Vagina (tissue), 2 donors: ENCODE results near the gene DSCAML1. TPM values are rescaled to one million over a fixed set of nuclear protein-coding genes. Genes with fewer than 3 reads are reported as not detected.

ENCODE experiments used
- DNase-seq, 2 donors: peaks; one replicate each; pipeline ENCODE4 v3.0.0-alpha.2; 2017; ENCODE audit errors: extremely low spot score in 2 of 2
- H3K27ac ChIP-seq: fragments of 200-600 bp; sonication (generic); one replicate; pipeline ENCODE4 v1.5.1; 2019
- H3K27me3 ChIP-seq: fragments of 200-600 bp; sonication (generic); one replicate; pipeline ENCODE4 v1.5.1; 2019
- H3K36me3 ChIP-seq, 2 donors: fragments of 200-600 bp; sonication (generic); one replicate each; pipeline ENCODE4 v1.5.1; 2017 to 2019
- H3K4me1 ChIP-seq: fragments of 200-600 bp; sonication (generic); one replicate; pipeline ENCODE4 v1.5.1; 2019
- H3K4me3 ChIP-seq, 2 donors: fragments of 200-600 bp; sonication (generic); 1 replicate in 1 of 2; 2 replicates in 1 of 2; pipeline ENCODE4 v1.5.1; 2016 to 2019
- H3K9me3 ChIP-seq: fragments of 200-600 bp; sonication (generic); one replicate; pipeline ENCODE4 v1.5.1; 2019
- CTCF ChIP-seq, 3 experiments: fragments of 450-650 bp in 2 of 3; fragments of 200-600 bp in 1 of 3; sonication (generic) in 1 of 3; IDR thresholded peaks; one replicate each; pipeline ENCODE4 v1.5.1; 2017 to 2019; ENCODE audit warnings: antibody characterized with exemption in 3 of 3, mild to moderate bottlenecking in 2 of 3, moderate library complexity in 2 of 3
- POLR2A ChIP-seq, 2 donors: fragments of 450-650 bp; IDR thresholded peaks; one replicate each; pipeline ENCODE4 v1.6.1; 2017; ENCODE audit warnings: antibody characterized with exemption in 2 of 2, mild to moderate bottlenecking in 2 of 2, moderate library complexity in 2 of 2
- POLR2AphosphoS5 ChIP-seq, 2 donors: sonication (generic); formaldehyde crosslinking; IDR thresholded peaks; one replicate each; pipeline ENCODE4 v1.9.0; 2017; ENCODE audit warnings: antibody characterized with exemption in 2 of 2, mild to moderate bottlenecking in 2 of 2, low read depth in 1 of 2; ENCODE audit not compliant: insufficient read depth in 1 of 2
- intact Hi-C: fragments of 100-400 bp; cut with DNase I; formaldehyde crosslinking; loops from one replicate; pipeline ENCODE4 v1.15.1; 2023
- total RNA-seq: library from RNA; depleted of rRNA; stranded (reverse); fragments of >200 nt; gene quantifications from one replicate; pipeline ENCODE4 v1.2.3, GENCODE V29; 2016

The DSCAML1 gene
- total RNA-seq, 1 donor from 2014 or later, result 0.25 TPM

- Histone ChIP-seq H3K9me3 (no peaks in the 10 kb centered on the region), H3K27me3 (no peaks in the 10 kb centered on the region), H3K27ac (no peak overlapping the region), H3K36me3 (no peaks in the 10 kb centered on the region), H3K4me3 (no peak overlapping the region), H3K4me1 (no peaks in the 10 kb centered on the region)
- DNase-seq, result no peak
- intact Hi-C loops, result no loop called here
- no peak for TF ChIP-seq CTCF (IDR thresholded peaks at IDR 0.05)
- TF ChIP-seq POLR2A (IDR thresholded peaks at IDR 0.05), result no peak
These were observed 176.9 kb downstream of the DSCAML1 start for GRCh38 chr11:117620086-117620485.

- no peak overlapping the region for H3K4me3 ChIP-seq
- H3K27ac ChIP-seq, result no peak overlapping the region
- no peaks in the 10 kb centered on the region for H3K4me1 ChIP-seq
- no peaks in the 10 kb centered on the region for H3K36me3 ChIP-seq
- H3K27me3 ChIP-seq, result no peaks in the 10 kb centered on the region
- DNase-seq, result no peak
- no peak for TF ChIP-seq POLR2AphosphoS5 (IDR thresholded peaks at IDR 0.05; ENCODE audit: insufficient read depth in 1 of 2, low read depth in 1 of 2)
- no peak for TF ChIP-seq POLR2A (IDR thresholded peaks at IDR 0.05)
- no peak for TF ChIP-seq CTCF (IDR thresholded peaks at IDR 0.05)
- H3K9me3 ChIP-seq, result no peaks in the 10 kb centered on the region
- intact Hi-C loops, result no loop called here
These were observed 177.4 kb downstream of the DSCAML1 start for GRCh38 chr11:117619661-117620060.

DNA sequence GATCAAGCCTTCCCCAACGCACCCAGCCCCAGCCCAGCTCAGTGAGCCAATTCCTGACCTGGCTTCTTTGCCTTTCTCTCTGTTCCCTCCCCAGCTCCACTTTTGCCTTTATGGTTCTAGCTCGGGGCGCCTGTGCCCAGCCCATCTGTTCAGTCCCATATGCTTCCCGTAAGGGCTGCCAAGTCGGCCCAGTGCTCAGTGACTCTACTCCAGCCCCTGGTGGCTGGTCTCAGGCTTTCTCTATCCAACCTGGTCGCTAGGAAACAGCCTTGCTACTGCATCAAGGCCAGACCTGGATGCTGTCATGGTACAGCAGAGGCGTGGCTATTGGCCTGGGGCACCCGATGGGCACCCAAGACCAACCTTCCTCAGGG is 178.0 kb downstream of the DSCAML1 start:
- no peak overlapping the region for H3K4me3 ChIP-seq
- no peaks in the 10 kb centered on the region for H3K27me3 ChIP-seq
- H3K27ac ChIP-seq, result no peak overlapping the region
- no peaks in the 10 kb centered on the region for H3K9me3 ChIP-seq
- no peaks in the 10 kb centered on the region for H3K4me1 ChIP-seq
- TF ChIP-seq CTCF (IDR thresholded peaks at IDR 0.05) (no peak), POLR2AphosphoS5 (IDR thresholded peaks at IDR 0.05; ENCODE audit: insufficient read depth in 1 of 2, low read depth in 1 of 2) (no peak), POLR2A (IDR thresholded peaks at IDR 0.05) (no peak)
- intact Hi-C loops, result no loop called here
- DNase-seq, result no peak
- H3K36me3 ChIP-seq, result no peaks in the 10 kb centered on the region

GRCh38 chr11:117618302-117618981 is 178.6 kb downstream of the DSCAML1 start:
- TF ChIP-seq CTCF (IDR thresholded peaks at IDR 0.05) (no peak), POLR2A (IDR thresholded peaks at IDR 0.05) (no peak), POLR2AphosphoS5 (IDR thresholded peaks at IDR 0.05; ENCODE audit: insufficient read depth in 1 of 2, low read depth in 1 of 2) (no peak)
- no peak for DNase-seq
- no peaks in the 10 kb centered on the region for H3K9me3 ChIP-seq
- no peak overlapping the region for H3K27ac ChIP-seq
- H3K27me3 ChIP-seq, result no peaks in the 10 kb centered on the region
- no peaks in the 10 kb centered on the region for H3K36me3 ChIP-seq
- no peak overlapping the region for H3K4me3 ChIP-seq
- intact Hi-C loops, result no loop called here
- no peaks in the 10 kb centered on the region for H3K4me1 ChIP-seq

DNA sequence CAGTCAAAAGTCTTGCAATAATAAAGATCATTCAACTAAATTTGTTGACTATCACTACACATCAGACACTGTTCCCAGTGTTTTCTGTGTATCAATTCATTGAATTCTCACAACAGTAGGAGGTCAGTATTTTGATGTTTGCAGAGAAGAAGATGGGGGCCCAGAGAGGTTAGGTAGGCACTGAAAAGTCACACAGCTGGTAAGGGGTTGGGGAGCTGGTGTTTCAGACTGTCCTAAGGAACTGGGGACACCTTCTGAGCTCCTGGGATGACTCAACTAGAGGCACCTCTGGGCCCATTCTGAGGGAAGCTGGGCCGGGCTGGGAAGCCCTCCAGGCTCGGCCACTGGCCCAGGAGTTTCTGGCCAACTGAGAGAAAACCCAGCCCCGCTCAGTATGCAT is 180.0 kb downstream of the DSCAML1 start:
- no peak overlapping the region for H3K27ac ChIP-seq
- H3K4me1 ChIP-seq, result no peaks in the 10 kb centered on the region
- intact Hi-C loops, result no loop called here
- H3K27me3 ChIP-seq, result no peaks in the 10 kb centered on the region
- no peaks in the 10 kb centered on the region for H3K9me3 ChIP-seq
- H3K4me3 ChIP-seq, result no peak overlapping the region
- no peaks in the 10 kb centered on the region for H3K36me3 ChIP-seq
- TF ChIP-seq POLR2AphosphoS5 (IDR thresholded peaks at IDR 0.05; ENCODE audit: insufficient read depth in 1 of 2, low read depth in 1 of 2) (no peak), POLR2A (IDR thresholded peaks at IDR 0.05) (no peak), CTCF (IDR thresholded peaks at IDR 0.05) (no peak)
- DNase-seq, result no peak
